ENCODE measurements around the gene ZNF691.

ZNF691 gene

GRCh38 chr1:42825036-42825851, 21.2 kb upstream of the ZNF691 start:
- Histone ChIP-seq H3K14ac (ENCODE audit: low read length) (no peak overlapping the region), H4K91ac (ENCODE audit: low read depth, low read length) (no peak overlapping the region)
- WGBS (ENCODE audit: extremely low coverage, insufficient coverage, insufficient read length) = no CpG with 5 or more reads among the region's 10 CpGs

GRCh38 chr1:42830631-42831030, 15.8 kb upstream of the ZNF691 start:
- Histone ChIP-seq H3K4me1 (ENCODE audit: control insufficient read depth in 1 of 2, insufficient read depth in 2 of 2, low read length in 2 of 2) (peaks cover 0 to 3% of the 10 kb centered on the region in 2 experiments), H3K36me3 (ENCODE audit: control insufficient read depth in 1 of 2, insufficient read depth in 2 of 2, low read length in 2 of 2) (peaks cover 0 to 2% of the 10 kb centered on the region in 2 experiments), H3K23ac (ENCODE audit: low read length) (no peak overlapping the region), H3K27me3 (ENCODE audit: insufficient read depth, low read length) (no peaks in the 10 kb centered on the region), H3K4ac (ENCODE audit: low read depth, low read length) (no peak overlapping the region), H4K8ac (ENCODE audit: low read depth, low read length) (no peak overlapping the region), H3K4me3 (ENCODE audit: low read depth, low read length) (no peak overlapping the region), H3K9me3 (ENCODE audit: insufficient read depth, low read depth, low read length) (no peaks in the 10 kb centered on the region), H3K4me2 (ENCODE audit: low read length) (no peak overlapping the region), H2BK12ac (ENCODE audit: low read length) (no peak overlapping the region), H2AFZ (ENCODE audit: insufficient read depth, low read length, poor library complexity) (no peak overlapping the region), H2AK5ac (ENCODE audit: low read length) (no peak overlapping the region), H3K9ac (ENCODE audit: low read length) (no peak overlapping the region), H3K14ac (ENCODE audit: low read length) (no peak overlapping the region), H3K18ac (ENCODE audit: low read length) (no peak overlapping the region), H3K79me1 (ENCODE audit: low read length) (no peaks in the 10 kb centered on the region), H3K27ac (ENCODE audit: low read depth, low read length) (no peak overlapping the region), H4K12ac (ENCODE audit: low read depth, low read length) (no peak overlapping the region), H4K91ac (ENCODE audit: low read depth, low read length) (no peak overlapping the region), H2BK5ac (ENCODE audit: low read depth, low read length, poor library complexity) (no peak overlapping the region), H2BK120ac (ENCODE audit: insufficient read depth, low read length, poor library complexity) (no peak overlapping the region), H3K79me2 (ENCODE audit: control insufficient read depth, insufficient read depth, low read length, poor library complexity) (no peaks in the 10 kb centered on the region)
- no CpG with 5 or more reads among the region's 17 CpGs for WGBS (ENCODE audit: extremely low coverage, insufficient coverage, insufficient read length)
- DNase-seq = no peak

More at GRCh38 chr1:42825036-42825851, 21.2 kb upstream of the ZNF691 start:
- H3K27me3 ChIP-seq (ENCODE audit: insufficient read depth, low read length) = no peaks in the 10 kb centered on the region
- H3K23ac ChIP-seq (ENCODE audit: low read length) = no peak overlapping the region
- DNase-seq = no peak
- no peaks in the 10 kb centered on the region for H3K9me3 ChIP-seq (ENCODE audit: insufficient read depth, low read depth, low read length)
- H4K8ac ChIP-seq (ENCODE audit: low read depth, low read length) = no peak overlapping the region
- no peak overlapping the region for H3K27ac ChIP-seq (ENCODE audit: low read depth, low read length)
- no peak overlapping the region for H2AK5ac ChIP-seq (ENCODE audit: low read length)
- H4K12ac ChIP-seq (ENCODE audit: low read depth, low read length) = no peak overlapping the region
- no peaks in the 10 kb centered on the region for H3K79me2 ChIP-seq (ENCODE audit: control insufficient read depth, insufficient read depth, low read length, poor library complexity)
- H2BK12ac ChIP-seq (ENCODE audit: low read length) = no peak overlapping the region
- H3K4me3 ChIP-seq (ENCODE audit: low read depth, low read length) = no peak overlapping the region
- no peak overlapping the region for H3K4ac ChIP-seq (ENCODE audit: low read depth, low read length)
- H3K4me1 ChIP-seq (ENCODE audit: control insufficient read depth in 1 of 2, insufficient read depth in 2 of 2, low read length in 2 of 2) = no peaks in the 10 kb centered on the region
- H3K4me2 ChIP-seq (ENCODE audit: low read length) = no peak overlapping the region
- H3K36me3 ChIP-seq (ENCODE audit: control insufficient read depth in 1 of 2, insufficient read depth in 2 of 2, low read length in 2 of 2) = peaks cover 0 to under 1% of the 10 kb centered on the region in 2 experiments
- H3K9ac ChIP-seq (ENCODE audit: low read length) = no peak overlapping the region
- no peak overlapping the region for H3K18ac ChIP-seq (ENCODE audit: low read length)
- H3K79me1 ChIP-seq (ENCODE audit: low read length) = no peaks in the 10 kb centered on the region
- no peak overlapping the region for H2AFZ ChIP-seq (ENCODE audit: insufficient read depth, low read length, poor library complexity)
- no peak overlapping the region for H2BK120ac ChIP-seq (ENCODE audit: insufficient read depth, low read length, poor library complexity)
- no peak overlapping the region for H2BK5ac ChIP-seq (ENCODE audit: low read depth, low read length, poor library complexity)

- Histone ChIP-seq H2BK120ac (ENCODE audit: insufficient read depth, low read length, poor library complexity) (no peak overlapping the region), H4K8ac (ENCODE audit: low read depth, low read length) (no peak overlapping the region), H3K23ac (ENCODE audit: low read length) (no peak overlapping the region), H3K18ac (ENCODE audit: low read length) (no peak overlapping the region), H3K36me3 (ENCODE audit: control insufficient read depth in 1 of 2, insufficient read depth in 2 of 2, low read length in 2 of 2) (peaks cover 0 to 2% of the 10 kb centered on the region in 2 experiments), H3K4me2 (ENCODE audit: low read length) (no peak overlapping the region), H4K91ac (ENCODE audit: low read depth, low read length) (no peak overlapping the region), H2AFZ (ENCODE audit: insufficient read depth, low read length, poor library complexity) (no peak overlapping the region), H4K12ac (ENCODE audit: low read depth, low read length) (no peak overlapping the region), H3K27ac (ENCODE audit: low read depth, low read length) (no peak overlapping the region), H3K9ac (ENCODE audit: low read length) (no peak overlapping the region), H2BK12ac (ENCODE audit: low read length) (no peak overlapping the region), H2AK5ac (ENCODE audit: low read length) (no peak overlapping the region), H3K79me1 (ENCODE audit: low read length) (no peaks in the 10 kb centered on the region), H3K4me1 (ENCODE audit: control insufficient read depth in 1 of 2, insufficient read depth in 2 of 2, low read length in 2 of 2) (peaks cover 0 to 3% of the 10 kb centered on the region in 2 experiments), H3K14ac (ENCODE audit: low read length) (no peak overlapping the region), H2BK5ac (ENCODE audit: low read depth, low read length, poor library complexity) (no peak overlapping the region), H3K27me3 (ENCODE audit: insufficient read depth, low read length) (no peaks in the 10 kb centered on the region), H3K9me3 (ENCODE audit: insufficient read depth, low read depth, low read length) (no peaks in the 10 kb centered on the region), H3K79me2 (ENCODE audit: control insufficient read depth, insufficient read depth, low read length, poor library complexity) (no peaks in the 10 kb centered on the region), H3K4me3 (ENCODE audit: low read depth, low read length) (no peak overlapping the region), H3K4ac (ENCODE audit: low read depth, low read length) (no peak overlapping the region)
- DNase-seq = no peak
Measured at GRCh38 chr1:42831273-42831672, 15.1 kb upstream of the ZNF691 start.

DNA sequence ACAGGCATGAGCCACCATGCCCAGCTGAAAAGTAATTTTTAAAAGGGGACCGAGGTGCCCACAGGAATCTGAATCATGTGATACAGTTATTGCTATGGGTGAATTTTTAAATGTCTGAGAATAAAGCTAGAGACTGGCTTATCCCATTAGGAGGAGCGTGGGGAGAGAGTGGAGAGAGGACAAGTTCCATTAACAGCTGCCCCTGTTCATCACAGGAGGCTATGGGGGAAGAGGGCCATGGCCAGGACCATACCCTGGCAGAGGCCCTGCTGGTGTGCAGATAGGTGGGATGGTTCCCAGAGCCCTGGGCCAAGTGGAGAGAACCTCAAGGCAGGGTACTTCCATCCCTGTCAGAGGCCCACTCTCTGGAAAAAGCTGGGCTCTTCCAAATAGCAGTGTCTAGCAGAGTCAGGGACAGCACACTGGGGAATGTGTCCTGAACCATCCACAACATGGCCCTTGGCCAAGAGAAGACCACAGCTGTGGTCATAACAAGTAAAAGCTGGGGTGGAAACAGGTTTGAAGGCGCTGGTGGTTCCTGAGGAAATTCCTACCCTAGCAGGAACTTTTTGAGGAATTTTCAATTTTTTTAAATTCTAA, 13.7 kb upstream of the ZNF691 start:
- Histone ChIP-seq H2BK120ac (ENCODE audit: insufficient read depth, low read length, poor library complexity) (no peak overlapping the region), H3K27ac (ENCODE audit: low read depth, low read length) (no peak overlapping the region), H3K4ac (ENCODE audit: low read depth, low read length) (no peak overlapping the region), H3K4me2 (ENCODE audit: low read length) (no peak overlapping the region), H3K23ac (ENCODE audit: low read length) (no peak overlapping the region), H3K4me1 (ENCODE audit: control insufficient read depth in 1 of 2, insufficient read depth in 2 of 2, low read length in 2 of 2) (peaks cover 0 to 3% of the 10 kb centered on the region in 2 experiments), H3K9me3 (ENCODE audit: insufficient read depth, low read depth, low read length) (no peaks in the 10 kb centered on the region), H3K36me3 (ENCODE audit: control insufficient read depth in 1 of 2, insufficient read depth in 2 of 2, low read length in 2 of 2) (peaks cover 0 to 2% of the 10 kb centered on the region in 2 experiments), H2AFZ (ENCODE audit: insufficient read depth, low read length, poor library complexity) (no peak overlapping the region), H3K14ac (ENCODE audit: low read length) (no peak overlapping the region), H4K12ac (ENCODE audit: low read depth, low read length) (no peak overlapping the region), H4K91ac (ENCODE audit: low read depth, low read length) (no peak overlapping the region), H2BK5ac (ENCODE audit: low read depth, low read length, poor library complexity) (no peak overlapping the region), H3K4me3 (ENCODE audit: low read depth, low read length) (no peak overlapping the region), H2AK5ac (ENCODE audit: low read length) (no peak overlapping the region), H3K27me3 (ENCODE audit: insufficient read depth, low read length) (no peaks in the 10 kb centered on the region), H4K8ac (ENCODE audit: low read depth, low read length) (no peak overlapping the region), H2BK12ac (ENCODE audit: low read length) (no peak overlapping the region), H3K18ac (ENCODE audit: low read length) (no peak overlapping the region), H3K79me2 (ENCODE audit: control insufficient read depth, insufficient read depth, low read length, poor library complexity) (no peaks in the 10 kb centered on the region), H3K79me1 (ENCODE audit: low read length) (no peaks in the 10 kb centered on the region), H3K9ac (ENCODE audit: low read length) (no peak overlapping the region)
- WGBS (ENCODE audit: extremely low coverage, insufficient coverage, insufficient read length) = no CpG with 5 or more reads among the region's 3 CpGs
- peak in 1 of 2 donors; percentile 6 for DNase-seq
